Parathyroid adenoma (tissue), 2 donors: ENCODE results near the gene TRIM66.

Experiments used
- H2AFZ ChIP-seq: fragments of 300-600 bp; sonication (generic); one replicate; pipeline ENCODE4 v1.7.0; 2017; ENCODE audit warnings: antibody characterized with exemption, mild to moderate bottlenecking
- H3K27ac ChIP-seq: fragments of 300-600 bp; sonication (generic); one replicate; pipeline ENCODE4 v1.7.0; 2017
- H3K27me3 ChIP-seq: fragments of 300-600 bp; sonication (generic); one replicate; pipeline ENCODE4 v1.7.0; 2017; ENCODE audit warnings: low read length; ENCODE audit not compliant: control insufficient read depth, insufficient read depth
- H3K36me3 ChIP-seq: fragments of 300-600 bp; sonication (generic); one replicate; pipeline ENCODE4 v1.7.0; 2017; ENCODE audit warnings: low read length; ENCODE audit not compliant: control insufficient read depth, insufficient read depth
- H3K4me1 ChIP-seq: fragments of 300-600 bp; sonication (generic); one replicate; pipeline ENCODE4 v1.7.0; 2017; ENCODE audit warnings: control low read depth
- H3K4me2 ChIP-seq: fragments of 300-600 bp; sonication (generic); one replicate; pipeline ENCODE4 v1.7.0; 2017; ENCODE audit warnings: low read length
- H3K4me3 ChIP-seq: fragments of 300-600 bp; sonication (generic); one replicate; pipeline ENCODE4 v1.7.0; 2017; ENCODE audit warnings: low read depth, low read length
- H3K79me2 ChIP-seq: fragments of 300-600 bp; sonication (generic); one replicate; pipeline ENCODE4 v1.7.0; 2017; ENCODE audit warnings: control low read depth
- H3K9ac ChIP-seq: fragments of 300-600 bp; sonication (generic); one replicate; pipeline ENCODE4 v1.7.0; 2017; ENCODE audit warnings: mild to moderate bottlenecking
- H3K9me3 ChIP-seq: fragments of 300-600 bp; sonication (generic); one replicate; pipeline ENCODE4 v1.7.0; 2017; ENCODE audit warnings: low read length; ENCODE audit not compliant: control insufficient read depth
- CTCF ChIP-seq: fragments of 300-600 bp; sonication (generic); IDR thresholded peaks from one replicate; pipeline ENCODE4 v1.7.0; 2017; ENCODE audit warnings: antibody characterized with exemption, mild to moderate bottlenecking
- donor health status: primary hyperparathyroidism.

Gene TRIM66

GRCh38 chr11:8720352-8720751 lies 37.9 kb upstream of the TRIM66 start:
- no peak for TF ChIP-seq CTCF
- H3K4me3 ChIP-seq = no peak overlapping the region
- no peak overlapping the region for H2AFZ ChIP-seq
- H3K27ac ChIP-seq = no peak overlapping the region
- H3K9me3 ChIP-seq = no peaks in the 10 kb centered on the region
- H3K27me3 ChIP-seq = no peaks in the 10 kb centered on the region
- H3K9ac ChIP-seq = no peak overlapping the region
- H3K36me3 ChIP-seq = no peaks in the 10 kb centered on the region
- H3K4me1 ChIP-seq = no peaks in the 10 kb centered on the region
- no peak overlapping the region for H3K4me2 ChIP-seq
- H3K79me2 ChIP-seq = no peaks in the 10 kb centered on the region

GRCh38 chr11:8719721-8720120 lies 37.3 kb upstream of the TRIM66 start:
- H3K79me2 ChIP-seq = no peaks in the 10 kb centered on the region
- H3K4me3 ChIP-seq = no peak overlapping the region
- no peaks in the 10 kb centered on the region for H3K27me3 ChIP-seq
- no peaks in the 10 kb centered on the region for H3K9me3 ChIP-seq
- no peak overlapping the region for H3K9ac ChIP-seq
- no peak overlapping the region for H3K27ac ChIP-seq
- H3K36me3 ChIP-seq = no peaks in the 10 kb centered on the region
- H3K4me1 ChIP-seq = no peaks in the 10 kb centered on the region
- no peak overlapping the region for H3K4me2 ChIP-seq
- no peak overlapping the region for H2AFZ ChIP-seq
- no peak for TF ChIP-seq CTCF

- TF ChIP-seq CTCF = no peak
- H2AFZ ChIP-seq = no peak overlapping the region
- no peaks in the 10 kb centered on the region for H3K27me3 ChIP-seq
- H3K9ac ChIP-seq = no peak overlapping the region
- no peak overlapping the region for H3K27ac ChIP-seq
- H3K4me3 ChIP-seq = no peak overlapping the region
- H3K9me3 ChIP-seq = no peaks in the 10 kb centered on the region
- H3K79me2 ChIP-seq = no peaks in the 10 kb centered on the region
- H3K4me1 ChIP-seq = no peaks in the 10 kb centered on the region
- no peak overlapping the region for H3K4me2 ChIP-seq
- H3K36me3 ChIP-seq = no peaks in the 10 kb centered on the region
Observed at GRCh38 chr11:8719211-8719649, 36.8 kb upstream of the TRIM66 start.

GRCh38 chr11:8717876-8718753 lies 35.6 kb upstream of the TRIM66 start:
- Histone ChIP-seq H3K9me3 (no peaks in the 10 kb centered on the region), H3K9ac (no peak overlapping the region), H3K4me2 (no peak overlapping the region), H2AFZ (no peak overlapping the region), H3K36me3 (no peaks in the 10 kb centered on the region), H3K27ac (no peak overlapping the region), H3K27me3 (no peaks in the 10 kb centered on the region), H3K4me1 (no peaks in the 10 kb centered on the region), H3K4me3 (no peak overlapping the region), H3K79me2 (no peaks in the 10 kb centered on the region)
- no peak for TF ChIP-seq CTCF

GRCh38 chr11:8717544-8717875 lies 35.0 kb upstream of the TRIM66 start:
- H3K4me3 ChIP-seq = no peak overlapping the region
- H3K9ac ChIP-seq = no peak overlapping the region

More at GRCh38 chr11:8717544-8717875, 35.0 kb upstream of the TRIM66 start:
- Histone ChIP-seq H3K27me3 (no peaks in the 10 kb centered on the region), H3K4me2 (no peak overlapping the region), H2AFZ (no peak overlapping the region), H3K36me3 (no peaks in the 10 kb centered on the region), H3K79me2 (no peaks in the 10 kb centered on the region), H3K27ac (no peak overlapping the region), H3K4me1 (no peaks in the 10 kb centered on the region), H3K9me3 (no peaks in the 10 kb centered on the region)
- TF ChIP-seq CTCF = no peak
